ENCODE measurements around the gene SEBOX.

DNA sequence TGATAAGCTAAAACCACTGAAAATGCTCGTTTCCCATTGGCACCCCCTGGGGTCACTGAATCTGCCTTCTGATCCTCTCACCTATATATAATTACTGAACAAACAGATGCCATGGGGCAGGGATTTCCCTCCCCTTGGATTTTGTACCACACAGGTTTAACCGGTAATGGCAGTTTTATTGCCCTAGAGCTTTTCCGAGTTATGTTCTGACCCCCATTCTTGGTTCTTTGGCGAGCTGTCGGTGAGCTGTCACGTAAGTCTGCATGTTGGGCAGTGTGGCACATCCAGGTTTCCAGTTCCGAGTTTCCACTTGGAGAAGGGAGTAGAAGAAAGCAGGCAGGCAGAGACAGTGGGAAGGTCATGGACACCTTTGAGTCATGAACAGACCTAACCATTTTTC lies 38.9 kb downstream of the SEBOX start:
- TF ChIP-seq, protein P1, sequence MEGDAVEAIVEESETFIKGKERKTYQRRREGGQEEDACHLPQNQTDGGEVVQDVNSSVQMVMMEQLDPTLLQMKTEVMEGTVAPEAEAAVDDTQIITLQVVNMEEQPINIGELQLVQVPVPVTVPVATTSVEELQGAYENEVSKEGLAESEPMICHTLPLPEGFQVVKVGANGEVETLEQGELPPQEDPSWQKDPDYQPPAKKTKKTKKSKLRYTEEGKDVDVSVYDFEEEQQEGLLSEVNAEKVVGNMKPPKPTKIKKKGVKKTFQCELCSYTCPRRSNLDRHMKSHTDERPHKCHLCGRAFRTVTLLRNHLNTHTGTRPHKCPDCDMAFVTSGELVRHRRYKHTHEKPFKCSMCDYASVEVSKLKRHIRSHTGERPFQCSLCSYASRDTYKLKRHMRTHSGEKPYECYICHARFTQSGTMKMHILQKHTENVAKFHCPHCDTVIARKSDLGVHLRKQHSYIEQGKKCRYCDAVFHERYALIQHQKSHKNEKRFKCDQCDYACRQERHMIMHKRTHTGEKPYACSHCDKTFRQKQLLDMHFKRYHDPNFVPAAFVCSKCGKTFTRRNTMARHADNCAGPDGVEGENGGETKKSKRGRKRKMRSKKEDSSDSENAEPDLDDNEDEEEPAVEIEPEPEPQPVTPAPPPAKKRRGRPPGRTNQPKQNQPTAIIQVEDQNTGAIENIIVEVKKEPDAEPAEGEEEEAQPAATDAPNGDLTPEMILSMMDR (IDR thresholded peaks at IDR 0.05): no peak
- no peak for TF ChIP-seq POLR2A (IDR thresholded peaks at IDR 0.05)
- no peak for TF ChIP-seq POLR2AphosphoS5 (IDR thresholded peaks at IDR 0.05)

Data from gastroesophageal sphincter (tissue), 3 donors.